ENCODE data around the gene AP2M1. TPM values are rescaled to one million over a fixed set of nuclear protein-coding genes. Genes with fewer than 3 reads are reported as not detected.

AP2M1 gene
- total RNA-seq, 1 donor = 427 TPM

- Histone ChIP-seq H3K27me3 (ENCODE audit: insufficient read depth, low read length) (no peaks in the 10 kb centered on the region), H3K36me3 (ENCODE audit: insufficient read depth, low read length) (peaks cover 6% of the 10 kb centered on the region), H2AFZ (ENCODE audit: low read length) (no peak overlapping the region), H3K4me3 (ENCODE audit: insufficient read depth, low read length) (no peak overlapping the region), H3K4me2 (ENCODE audit: insufficient read depth, low read length) (no peak overlapping the region), H3K79me2 (ENCODE audit: insufficient read depth, low read length) (no peaks in the 10 kb centered on the region), H3K4me1 (ENCODE audit: insufficient read depth, low read length) (no peaks in the 10 kb centered on the region), H4K20me1 (ENCODE audit: insufficient read depth, low read length) (no peaks in the 10 kb centered on the region), H3K27ac (ENCODE audit: low read depth, low read length) (no peak overlapping the region), H3K9me3 (ENCODE audit: low read depth, low read length) (no peaks in the 10 kb centered on the region)
- DNase-seq (ENCODE audit: insufficient read length, low spot score, missing footprints) = no peak
- TF ChIP-seq CTCF (IDR thresholded peaks at IDR 0.05; ENCODE audit: extremely low read depth, low read depth, low read length) = no peak
Measured at GRCh38 chr3:184200825-184201224, 26.2 kb downstream of the AP2M1 start.

- Histone ChIP-seq H3K27me3 (ENCODE audit: insufficient read depth, low read length) (peaks cover 10% of the 10 kb centered on the region), H3K4me1 (ENCODE audit: insufficient read depth, low read length) (no peaks in the 10 kb centered on the region), H3K4me2 (ENCODE audit: insufficient read depth, low read length) (no peak overlapping the region), H3K27ac (ENCODE audit: low read depth, low read length) (no peak overlapping the region), H3K36me3 (ENCODE audit: insufficient read depth, low read length) (no peaks in the 10 kb centered on the region), H3K9me3 (ENCODE audit: low read depth, low read length) (no peaks in the 10 kb centered on the region), H2AFZ (ENCODE audit: low read length) (no peak overlapping the region), H4K20me1 (ENCODE audit: insufficient read depth, low read length) (no peaks in the 10 kb centered on the region), H3K4me3 (ENCODE audit: insufficient read depth, low read length) (no peak overlapping the region), H3K79me2 (ENCODE audit: insufficient read depth, low read length) (no peaks in the 10 kb centered on the region)
- TF ChIP-seq CTCF (IDR thresholded peaks at IDR 0.05; ENCODE audit: extremely low read depth, low read depth, low read length) = no peak
- no peak for DNase-seq (ENCODE audit: insufficient read length, low spot score, missing footprints)
Measured at GRCh38 chr3:184203526-184203925, 28.9 kb downstream of the AP2M1 start.

GRCh38 chr3:184209146-184209923 is 34.7 kb downstream of the AP2M1 start:
- Histone ChIP-seq H3K79me2 (ENCODE audit: insufficient read depth, low read length) (no peaks in the 10 kb centered on the region), H3K9me3 (ENCODE audit: low read depth, low read length) (no peaks in the 10 kb centered on the region), H2AFZ (ENCODE audit: low read length) (no peak overlapping the region), H3K4me3 (ENCODE audit: insufficient read depth, low read length) (no peak overlapping the region), H4K20me1 (ENCODE audit: insufficient read depth, low read length) (no peaks in the 10 kb centered on the region), H3K27me3 (ENCODE audit: insufficient read depth, low read length) (peaks cover 10% of the 10 kb centered on the region), H3K4me1 (ENCODE audit: insufficient read depth, low read length) (no peaks in the 10 kb centered on the region), H3K4me2 (ENCODE audit: insufficient read depth, low read length) (no peak overlapping the region), H3K36me3 (ENCODE audit: insufficient read depth, low read length) (no peaks in the 10 kb centered on the region), H3K27ac (ENCODE audit: low read depth, low read length) (no peak overlapping the region)
- TF ChIP-seq CTCF (IDR thresholded peaks at IDR 0.05; ENCODE audit: extremely low read depth, low read depth, low read length) = no peak
- DNase-seq (ENCODE audit: insufficient read length, low spot score, missing footprints) = no peak

GRCh38 chr3:184211297-184211696 is 36.6 kb downstream of the AP2M1 start:
- Histone ChIP-seq H4K20me1 (ENCODE audit: insufficient read depth, low read length) (no peaks in the 10 kb centered on the region), H3K79me2 (ENCODE audit: insufficient read depth, low read length) (no peaks in the 10 kb centered on the region), H3K9me3 (ENCODE audit: low read depth, low read length) (no peaks in the 10 kb centered on the region), H3K4me3 (ENCODE audit: insufficient read depth, low read length) (no peak overlapping the region), H3K4me2 (ENCODE audit: insufficient read depth, low read length) (no peak overlapping the region), H3K27ac (ENCODE audit: low read depth, low read length) (no peak overlapping the region), H3K4me1 (ENCODE audit: insufficient read depth, low read length) (no peaks in the 10 kb centered on the region), H3K36me3 (ENCODE audit: insufficient read depth, low read length) (no peaks in the 10 kb centered on the region), H3K27me3 (ENCODE audit: insufficient read depth, low read length) (peaks cover 13% of the 10 kb centered on the region), H2AFZ (ENCODE audit: low read length) (no peak overlapping the region)
- TF ChIP-seq CTCF (IDR thresholded peaks at IDR 0.05; ENCODE audit: extremely low read depth, low read depth, low read length) = no peak
- DNase-seq (ENCODE audit: insufficient read length, low spot score, missing footprints) = no peak

Data from osteoblast (primary cell).